Nucleus accumbens (tissue), 56 donors: Measurements from ENCODE around the gene LRTM1.
A peak's percentile ranks its signal among the peaks of the same experiment; 100 is the strongest.

Source experiments
- DNase-seq, 56 donors: peaks; one replicate each; lab custom pipeline; 2025; lab: John Stamatoyannopoulos, UW

Gene LRTM1

GRCh38 chr3:54941690-54942362 is 14.0 kb upstream of the LRTM1 start:
- no peak for DNase-seq

GRCh38 chr3:54940971-54941370 is 13.1 kb upstream of the LRTM1 start:
- no peak for DNase-seq

- DNase-seq: no peak
Observed at GRCh38 chr3:54939557-54940300, 11.9 kb upstream of the LRTM1 start.

- DNase-seq: no peak
Observed at GRCh38 chr3:54936561-54936960, 8.7 kb upstream of the LRTM1 start.

GRCh38 chr3:54935869-54936268 is 8.0 kb upstream of the LRTM1 start:
- DNase-seq: no peak

- DNase-seq: peak in 44 of 56 donors; percentile 0 to 69 (median 27)
Observed at GRCh38 chr3:54932606-54933005, 4.7 kb upstream of the LRTM1 start.

GRCh38 chr3:54931182-54931581 is 3.3 kb upstream of the LRTM1 start:
- DNase-seq: peak in 52 of 56 donors; percentile 2 to 83 (median 54)

GRCh38 chr3:54918516-54918915 is 9.3 kb downstream of the LRTM1 start:
- DNase-seq: no peak

GRCh38 chr3:54917862-54918261 is 10.0 kb downstream of the LRTM1 start:
- no peak for DNase-seq

- no peak for DNase-seq
Observed at GRCh38 chr3:54917174-54917573, 10.7 kb downstream of the LRTM1 start.

GRCh38 chr3:54916732-54917131 is 11.1 kb downstream of the LRTM1 start:
- DNase-seq: no peak

GRCh38 chr3:54915976-54916375 is 11.9 kb downstream of the LRTM1 start:
- no peak for DNase-seq

GRCh38 chr3:54915181-54915580 is 12.7 kb downstream of the LRTM1 start:
- DNase-seq: no peak

- no peak for DNase-seq
Observed at GRCh38 chr3:54914180-54914579, 13.7 kb downstream of the LRTM1 start.

GRCh38 chr3:54909191-54909590 is 18.7 kb downstream of the LRTM1 start:
- DNase-seq: no peak

- DNase-seq: no peak
Observed at GRCh38 chr3:54906763-54907162, 21.1 kb downstream of the LRTM1 start.

GRCh38 chr3:54905920-54906319 is 21.9 kb downstream of the LRTM1 start:
- DNase-seq: no peak

GRCh38 chr3:54905261-54905888 is 22.5 kb downstream of the LRTM1 start:
- DNase-seq: no peak

- DNase-seq: no peak
Observed at GRCh38 chr3:54901906-54902685, 25.8 kb downstream of the LRTM1 start.

GRCh38 chr3:54900838-54901591 is 26.8 kb downstream of the LRTM1 start:
- DNase-seq: no peak
